Hippocampal formation (tissue), 2 donors: ENCODE data around the gene GNRH2.
"Not testable (repeated sequence)": the region's sequence is repeated elsewhere in the genome, so short reads cannot be mapped to it uniquely, and the experiment has no call there.

Source experiments
- DNase-seq, 2 donors: peaks; one replicate each; lab custom pipeline; 2025; lab: John Stamatoyannopoulos, UW

Gene GNRH2

DNA sequence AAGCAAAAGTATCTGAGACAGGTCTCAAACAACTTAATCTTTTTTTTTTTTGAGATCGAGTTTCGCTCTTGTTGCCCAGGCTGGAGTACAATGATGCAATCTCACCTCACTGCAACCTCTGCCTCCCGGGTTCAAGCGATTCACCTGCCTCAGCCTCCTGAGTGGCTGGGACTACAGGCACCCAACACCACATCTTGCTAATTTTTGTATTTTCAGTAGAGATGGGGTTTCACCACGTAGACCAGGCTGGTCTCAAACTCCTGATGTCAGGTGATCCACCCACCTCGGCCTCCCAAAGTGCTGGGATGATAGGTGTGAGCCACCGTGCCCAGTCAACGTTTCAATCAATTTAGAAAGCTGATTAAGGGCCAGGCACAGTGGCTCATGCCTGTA lies 29.8 kb downstream of the GNRH2 start:
- DNase-seq: not testable (repeated sequence)

DNA sequence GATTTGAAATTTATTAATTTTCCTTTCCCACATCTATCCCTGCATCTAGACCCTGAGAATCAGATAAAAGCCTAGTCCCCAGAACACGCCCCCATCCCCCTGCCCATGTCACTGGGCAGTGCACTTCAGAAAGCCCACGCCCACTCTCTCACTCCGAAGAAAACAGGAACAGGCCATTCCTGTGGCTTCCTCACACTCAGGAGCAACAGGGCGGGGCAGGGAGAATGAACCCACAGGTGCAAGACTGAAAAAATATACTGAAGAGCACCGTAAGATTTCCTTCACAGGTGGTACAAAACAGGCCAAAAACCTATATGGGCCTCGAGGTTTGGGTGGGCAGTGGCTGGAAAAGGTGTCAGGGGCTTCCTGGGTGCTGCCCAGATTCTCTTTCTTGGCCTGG lies 31.4 kb downstream of the GNRH2 start:
- DNase-seq: no peak

DNA sequence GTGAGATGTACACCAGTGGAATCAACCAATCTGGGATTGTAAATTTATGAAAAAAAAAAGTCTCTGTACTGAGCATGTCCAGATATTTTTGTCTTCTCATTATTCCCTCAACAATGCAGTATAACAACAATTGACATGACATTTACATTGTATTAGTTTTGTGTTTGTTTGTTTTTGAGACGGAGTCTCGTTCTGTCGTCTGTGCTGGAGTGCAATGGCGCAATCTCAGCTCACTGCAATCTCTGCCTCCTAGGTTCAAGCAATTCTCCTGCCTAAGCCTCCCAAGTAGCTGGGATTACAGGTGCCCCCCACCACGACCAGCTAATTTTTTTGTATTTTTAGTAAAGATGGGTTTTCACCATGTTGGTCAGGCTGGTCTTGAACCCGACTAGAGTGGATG lies 31.9 kb downstream of the GNRH2 start:
- DNase-seq: not testable (repeated sequence)

DNA sequence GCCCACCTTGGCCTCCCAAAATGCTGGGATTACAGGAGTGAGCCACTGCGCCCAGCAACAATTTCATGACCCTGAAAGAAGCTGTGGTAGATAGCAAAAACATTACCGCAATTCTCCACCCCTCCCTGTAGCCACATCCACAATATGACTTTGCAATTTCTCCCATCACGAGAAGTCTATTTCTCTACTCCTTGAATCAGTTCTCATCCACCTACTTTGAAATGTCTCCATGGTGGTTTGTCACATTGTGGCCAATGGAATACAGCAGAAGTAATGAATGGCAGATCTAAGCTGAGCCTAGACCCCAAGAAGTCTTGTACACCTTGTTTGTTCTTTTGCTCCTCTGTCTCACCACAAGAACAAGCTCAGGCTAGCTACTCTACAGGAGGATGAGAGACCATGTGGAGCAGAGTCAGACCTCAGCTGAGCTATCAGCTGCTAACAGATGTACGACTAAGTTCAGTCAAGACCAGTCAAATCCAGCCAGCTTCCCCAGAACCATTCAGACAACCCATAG lies 34.3 kb downstream of the GNRH2 start:
- DNase-seq: no peak

DNA sequence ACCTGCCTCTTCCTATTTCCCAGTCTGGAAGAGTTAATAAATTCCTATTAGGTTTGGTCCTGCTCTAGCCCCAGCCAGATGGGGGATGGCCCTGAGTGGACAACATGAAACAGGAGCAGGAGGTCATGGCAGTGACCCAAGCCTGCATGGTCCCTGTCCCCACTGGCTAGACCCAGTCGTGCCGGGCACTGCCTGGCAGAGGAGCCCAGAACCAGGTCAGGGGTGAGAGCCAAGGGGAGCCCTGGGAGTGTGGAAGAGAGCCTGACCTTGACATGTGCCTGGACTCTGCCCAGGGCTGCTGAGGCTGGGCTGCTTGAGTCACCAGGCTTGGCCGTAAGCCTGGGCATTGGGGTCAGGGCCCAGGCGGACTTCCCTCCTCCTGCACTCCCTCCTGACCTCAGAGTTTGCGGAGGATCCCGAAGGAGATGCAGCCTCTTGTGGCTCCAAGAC lies 37.5 kb downstream of the GNRH2 start:
- no peak for DNase-seq

DNA sequence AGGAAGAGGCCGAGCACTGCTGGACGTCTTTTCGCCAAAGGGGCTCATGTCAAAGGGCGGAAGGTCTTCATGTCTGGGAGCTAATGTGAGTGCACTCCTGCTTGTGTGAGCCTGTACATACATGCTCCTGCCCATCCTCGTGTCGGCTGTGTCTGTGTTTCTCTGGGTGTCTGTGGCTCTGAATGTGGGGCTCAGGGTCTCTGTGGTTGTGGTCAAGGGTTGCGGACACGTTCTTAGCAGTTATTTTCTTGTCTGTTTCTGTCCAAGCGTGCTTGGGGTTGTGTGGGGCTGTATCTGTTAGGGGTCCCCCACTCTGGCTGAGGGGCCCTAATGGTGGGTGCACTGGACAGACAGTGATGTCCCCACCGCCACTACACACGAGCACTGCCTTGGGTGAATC lies 38.2 kb downstream of the GNRH2 start:
- no peak for DNase-seq

DNA sequence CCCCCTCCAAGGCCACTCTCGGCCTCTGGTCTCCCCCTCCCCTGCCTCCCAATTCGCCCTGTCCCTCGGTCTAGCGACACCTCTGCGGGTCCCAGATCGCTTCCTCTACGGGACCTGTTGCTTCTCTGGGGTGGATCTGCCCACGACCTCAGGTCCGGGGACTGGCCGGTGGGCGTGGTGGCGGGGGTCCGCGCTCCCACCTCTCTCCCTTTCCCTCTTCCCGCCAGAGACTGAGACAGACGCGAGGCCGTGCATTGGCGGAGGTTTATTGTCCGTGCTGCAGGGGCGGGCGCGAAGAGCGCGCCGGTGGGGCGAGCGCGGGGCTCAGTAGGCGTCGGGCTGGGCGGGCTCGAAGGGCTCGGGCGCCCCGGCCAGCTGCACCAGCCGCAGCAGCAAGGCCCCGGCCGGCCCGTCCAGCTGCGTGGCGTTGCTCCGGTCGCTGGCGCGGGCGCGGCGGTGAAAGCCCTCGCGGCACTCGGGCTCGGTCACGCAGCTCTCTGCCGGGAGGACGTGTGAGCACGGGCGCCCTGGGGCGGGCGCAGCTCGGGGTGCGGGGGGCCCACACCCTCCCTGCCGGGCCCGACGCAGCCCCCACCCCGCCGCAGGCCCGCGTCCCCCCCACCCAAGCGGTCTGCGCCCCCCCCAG lies 39.0 kb downstream of the GNRH2 start:
- DNase-seq: no peak

DNA sequence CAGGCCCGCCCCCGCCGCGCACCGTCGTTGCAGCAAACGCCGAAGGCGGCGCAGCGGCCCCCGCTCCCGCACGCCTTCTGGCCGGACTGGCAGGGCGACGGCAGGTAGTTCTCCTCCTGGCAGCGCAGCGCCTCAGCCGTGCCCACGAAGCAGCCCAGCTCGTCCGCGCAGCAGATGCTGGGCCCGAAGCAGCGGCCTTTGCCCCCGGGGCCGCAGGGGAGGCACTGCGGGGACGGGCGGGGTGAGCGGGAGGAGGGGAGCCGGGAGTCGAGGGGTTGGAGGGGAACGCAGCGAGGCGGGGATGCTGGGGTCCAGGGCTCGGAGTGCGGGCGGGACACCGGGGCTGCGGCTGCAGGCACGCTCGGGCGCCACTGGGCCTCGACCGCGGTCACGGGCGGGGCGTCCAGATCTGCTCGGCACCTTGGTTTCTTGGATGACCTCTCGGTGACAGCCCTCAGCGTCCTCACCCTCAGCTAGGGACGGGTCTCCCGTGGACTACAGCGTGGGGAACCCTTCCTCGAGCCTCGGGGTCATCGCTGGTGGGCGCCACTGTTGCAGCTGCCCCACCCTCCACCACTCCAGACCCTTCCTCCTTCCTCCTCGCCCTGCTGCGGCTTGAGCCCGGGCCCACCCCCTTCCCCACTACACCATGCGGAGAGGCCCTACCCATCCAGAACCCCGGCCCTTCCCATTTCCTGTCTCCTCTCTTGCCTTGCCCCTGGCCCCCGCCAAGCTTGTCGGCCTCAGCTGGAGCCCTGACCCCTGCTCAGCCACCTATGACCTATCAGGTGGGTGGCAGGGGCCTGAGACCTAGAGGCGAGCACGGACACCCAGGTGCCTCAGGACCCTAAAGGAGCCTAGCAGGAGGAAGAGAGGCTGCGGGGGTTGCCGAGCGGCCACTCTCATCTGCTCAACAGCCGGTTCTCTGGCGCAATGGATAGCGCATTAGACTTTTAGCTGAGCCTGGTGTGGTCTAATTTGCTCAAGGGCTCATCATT lies 39.8 kb downstream of the GNRH2 start:
- no peak for DNase-seq

DNA sequence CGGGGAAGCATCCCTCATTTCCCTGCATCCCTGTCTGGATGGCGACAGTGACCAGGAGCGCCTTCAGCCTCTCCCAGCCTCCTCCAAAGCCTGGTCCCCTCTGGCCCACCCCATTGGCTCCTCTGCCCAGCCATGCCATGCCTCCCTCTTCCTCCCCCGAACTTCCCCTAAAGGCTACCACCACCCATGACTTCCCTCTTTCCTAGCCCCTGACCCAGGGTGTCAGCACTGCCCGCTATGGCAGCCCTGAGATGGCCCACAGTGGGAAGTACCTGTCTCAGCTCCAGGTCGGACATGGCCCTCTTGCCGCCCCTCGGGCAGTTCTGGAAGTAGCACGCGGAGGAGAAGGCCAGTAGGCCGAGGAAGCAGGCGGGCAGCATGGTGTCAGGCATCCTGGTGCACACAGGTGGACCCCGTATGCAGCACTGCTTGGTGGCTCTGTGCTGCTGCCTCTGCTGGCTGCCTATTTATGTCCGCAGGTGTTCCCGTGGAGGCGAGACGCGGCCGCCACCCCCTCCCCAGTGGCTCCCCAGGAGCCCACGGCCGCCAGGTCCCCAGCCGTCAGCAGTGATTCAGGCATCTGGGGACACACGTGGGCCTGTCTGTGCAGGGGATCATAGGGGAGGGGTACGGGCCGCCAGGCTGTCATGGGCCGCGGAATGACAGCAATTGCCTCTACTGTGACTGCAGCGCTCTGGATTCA lies 41.0 kb downstream of the GNRH2 start, which contains the start of gene AVP:
Gene AVP, minus strand, starts transcription at position 442 of the 703 bp plus-strand sequence. Its CDS starts 50 bp downstream, at position 392.
- DNase-seq: no peak

DNA sequence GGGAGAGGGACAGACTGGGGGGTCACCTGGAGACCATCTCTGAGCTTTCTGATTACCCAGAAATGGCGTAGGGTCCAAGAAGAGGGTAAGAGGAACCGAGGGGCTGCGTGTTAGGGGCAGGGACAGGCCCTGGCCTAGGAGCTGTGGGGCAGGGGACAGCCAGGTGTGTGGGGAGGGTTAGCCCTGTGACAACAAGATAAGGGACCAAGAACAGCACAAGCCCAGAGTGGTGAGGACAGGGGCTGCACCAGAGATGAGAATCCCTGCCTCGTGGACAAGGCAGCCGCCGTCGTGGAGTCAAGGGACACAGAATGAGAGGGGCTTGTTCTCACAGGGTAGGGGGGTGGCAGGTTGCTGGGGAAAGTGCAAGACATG lies 41.6 kb downstream of the GNRH2 start:
- DNase-seq: no peak

DNA sequence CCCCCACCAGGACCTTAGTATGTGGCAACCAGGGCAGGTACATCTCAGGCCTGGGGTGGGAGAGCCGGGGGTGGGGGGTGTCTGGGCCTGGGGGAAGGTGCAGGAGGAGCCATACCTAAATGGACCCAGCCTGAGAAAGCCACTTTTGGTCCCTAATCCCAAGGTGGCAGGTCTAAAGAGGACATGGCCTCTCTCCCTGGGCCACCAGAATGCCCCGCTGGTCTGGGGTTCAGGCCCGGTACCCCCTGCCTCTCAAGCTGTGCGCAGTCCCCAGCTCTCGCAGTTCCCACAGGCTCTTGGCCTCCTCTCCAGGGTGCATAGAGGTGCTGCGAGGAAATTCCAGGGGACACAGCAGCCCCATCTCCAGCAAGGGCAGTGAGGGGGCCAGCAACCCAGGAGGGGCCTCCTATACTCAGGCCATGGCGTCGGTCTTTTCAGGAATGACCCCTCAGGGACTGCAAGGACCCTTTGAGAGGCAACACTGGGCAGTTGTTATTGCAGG lies 42.2 kb downstream of the GNRH2 start:
- DNase-seq: no peak

DNA sequence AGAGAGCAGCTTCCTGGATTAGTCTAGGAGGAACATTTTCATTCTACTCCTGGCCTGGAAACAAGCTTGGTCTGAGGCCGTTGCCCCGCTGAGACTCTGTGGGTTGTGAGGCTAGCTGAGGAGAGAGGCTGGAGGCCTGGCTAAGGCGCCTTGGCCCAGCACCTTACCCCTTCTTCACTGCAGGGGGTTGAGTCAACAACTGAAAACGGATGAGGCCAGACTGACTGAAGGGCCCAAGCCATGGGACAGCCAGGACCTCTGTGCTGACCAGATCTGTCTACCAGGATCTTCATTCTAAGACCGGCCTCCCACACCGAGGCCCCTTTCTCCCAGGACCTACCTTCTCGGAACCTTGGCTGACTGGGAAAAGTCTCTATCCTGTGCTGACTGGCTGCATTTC lies 44.6 kb downstream of the GNRH2 start:
- no peak for DNase-seq

DNA sequence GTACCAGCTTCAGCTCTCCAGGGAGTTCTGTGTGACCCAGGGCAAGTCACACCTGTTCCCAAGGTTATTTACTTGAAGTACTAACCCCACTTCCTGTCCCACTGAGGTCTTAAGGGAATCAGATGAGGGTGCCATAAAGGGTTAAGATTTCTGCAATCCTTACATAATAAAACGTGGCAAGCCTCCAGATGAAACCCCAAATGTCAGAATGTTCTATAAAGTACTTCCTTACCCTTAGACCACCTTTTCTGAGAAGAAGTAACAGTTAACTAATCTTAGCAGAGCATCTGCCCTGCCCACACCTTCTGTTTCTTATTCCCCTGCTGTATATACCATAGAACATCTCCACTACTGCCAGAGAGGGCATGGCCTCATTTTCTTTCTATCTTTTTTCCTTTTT lies 47.1 kb downstream of the GNRH2 start:
- DNase-seq: no peak

DNA sequence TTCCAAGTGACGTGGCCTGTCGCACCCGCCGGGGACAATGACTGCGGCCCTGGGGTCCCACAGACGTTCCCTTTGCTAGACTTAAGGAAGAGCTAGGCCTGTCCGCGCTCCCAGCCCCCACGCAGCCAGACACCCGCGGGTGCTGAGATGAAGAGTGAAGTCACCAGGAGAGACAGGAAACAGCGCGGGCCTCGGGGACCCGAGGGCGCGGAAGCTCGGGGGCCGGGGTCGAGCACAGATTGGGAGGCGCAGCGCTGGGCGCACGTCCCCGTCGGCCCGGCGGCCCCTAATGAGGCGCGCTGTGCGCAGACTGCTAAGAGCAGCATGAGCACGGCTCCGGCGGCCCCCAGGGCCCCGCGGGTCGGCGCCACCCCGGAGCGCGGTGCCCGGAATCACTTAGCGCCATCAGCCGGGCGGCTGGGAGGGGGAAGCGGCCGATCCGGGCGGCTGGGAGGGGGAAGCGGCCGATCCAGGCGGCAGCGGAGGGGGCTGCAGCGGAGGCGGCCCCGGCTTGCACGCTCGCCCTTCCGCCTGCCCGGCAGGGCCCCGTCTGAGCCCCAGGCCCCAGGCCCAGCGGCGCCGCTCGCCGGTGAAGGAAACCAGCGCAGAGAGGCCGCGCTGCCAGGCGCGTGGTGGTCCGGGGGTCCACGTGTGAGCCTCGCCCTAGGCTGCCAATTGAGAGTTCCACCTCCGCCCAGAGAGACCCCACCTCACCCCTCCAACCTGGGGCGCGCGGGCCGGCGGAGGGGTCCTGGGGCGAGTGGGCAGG lies 49.4 kb downstream of the GNRH2 start:
- no peak for DNase-seq

DNA sequence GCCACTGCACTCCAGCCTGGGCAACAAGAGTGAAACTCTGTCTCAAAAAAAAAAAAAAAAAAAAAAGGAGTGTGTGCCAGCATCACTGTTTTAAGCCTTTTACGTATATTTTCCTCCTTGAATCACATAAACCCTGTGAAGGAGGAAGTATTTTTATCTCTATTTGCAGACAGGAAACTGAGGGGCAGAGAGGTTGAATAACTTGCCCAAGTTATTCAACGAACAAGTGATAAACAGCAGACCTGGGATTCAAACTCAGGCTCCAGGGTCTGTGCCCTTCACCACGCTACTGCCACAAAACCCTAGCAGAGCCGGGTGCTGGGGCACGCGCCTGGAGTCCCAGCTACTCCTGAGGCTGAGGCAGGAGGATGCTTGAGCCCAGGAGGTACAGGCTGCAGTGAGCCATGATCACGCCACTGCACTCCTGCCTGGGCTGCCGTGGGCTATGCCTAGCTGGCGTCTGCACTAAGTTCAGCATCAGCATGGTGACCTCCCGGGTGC lies 50.5 kb downstream of the GNRH2 start:
- DNase-seq: no peak

DNA sequence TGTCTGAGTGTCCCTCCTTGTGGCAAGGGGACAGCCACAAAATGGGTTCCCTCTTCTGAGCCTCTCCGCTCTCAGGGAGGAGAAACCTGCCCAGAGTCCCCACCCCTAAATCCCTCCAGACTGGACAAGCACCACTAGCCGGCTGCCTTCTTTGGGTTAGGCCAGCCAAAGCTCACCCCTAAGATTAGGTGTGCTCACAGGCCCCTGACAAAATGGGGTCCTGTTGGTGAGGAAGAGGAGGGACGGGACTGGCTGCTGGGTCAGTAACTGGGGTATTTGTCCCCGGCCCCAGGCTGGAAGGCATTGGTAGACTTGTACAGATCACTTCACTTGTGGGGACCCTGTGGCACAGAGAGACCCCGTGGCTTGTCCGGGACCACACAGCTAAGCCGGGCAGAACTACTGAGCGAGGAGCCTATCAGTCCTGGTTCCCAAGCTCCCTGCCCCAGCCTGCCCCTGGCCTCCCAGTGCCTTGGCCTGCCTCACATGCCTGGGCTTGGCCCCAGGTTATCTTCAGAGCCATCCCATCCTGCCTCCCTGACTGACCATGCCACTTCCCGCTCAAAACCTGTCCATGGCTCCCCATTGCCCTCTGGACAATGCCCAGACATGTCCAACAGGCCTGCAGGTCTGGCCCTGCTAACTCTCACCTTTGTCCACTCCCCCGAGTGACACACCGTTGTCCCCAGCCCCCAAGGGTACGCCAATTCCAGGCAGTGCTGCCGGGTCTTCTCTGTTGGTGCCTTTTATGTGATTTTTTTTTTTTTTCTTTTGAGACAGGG lies 51.6 kb downstream of the GNRH2 start:
- DNase-seq: no peak
